HCT116 (cell line): ENCODE results near the gene ABCA1.

Experiments used
- CEBPB ChIP-seq: IDR thresholded peaks from 2 replicates; pipeline ENCODE4 v1.6.1; 2012; ENCODE audit warnings: low read depth
- ELF1 ChIP-seq: IDR thresholded peaks from 2 replicates; pipeline ENCODE4 v1.6.1; 2012; ENCODE audit warnings: low read depth, borderline replicate concordance
- EZH2 ChIP-seq: fragments of 200-600 bp; sonication (generic); IDR thresholded peaks from 2 replicates; pipeline ENCODE4 v1.6.1; 2017; ENCODE audit warnings: antibody characterized with exemption, mixed run types
- JUND ChIP-seq: IDR thresholded peaks from 2 replicates; pipeline ENCODE4 v1.6.1; 2012
- POLR2A ChIP-seq: IDR thresholded peaks from 2 replicates; pipeline ENCODE4 v1.7.0; 2011; ENCODE audit warnings: borderline replicate concordance; ENCODE audit not compliant: insufficient read depth, insufficient read length; ENCODE audit errors: extremely low read depth
- POLR2AphosphoS5 ChIP-seq: IDR thresholded peaks from 2 replicates; pipeline ENCODE4 v1.6.1; 2011; ENCODE audit warnings: mild to moderate bottlenecking, low read depth, low read length, moderate library complexity
- TF ChIP-seq, protein P1 (sequence below), 3 experiments: fragments of 200-600 bp in 1 of 3; sonication (generic) in 1 of 3; IDR thresholded peaks in 2 of 3; conservative IDR thresholded peaks in 1 of 3; 2 replicates each; pipeline ENCODE4 v1.5.1; 2012 to 2017; ENCODE audit warnings: low read depth in 2 of 3, low read length in 2 of 3, antibody characterized with exemption in 1 of 3, borderline replicate concordance in 1 of 3, control low read depth in 1 of 3, mild to moderate bottlenecking in 1 of 3, mixed read lengths in 1 of 3, mixed run types in 1 of 3, moderate library complexity in 1 of 3; ENCODE audit not compliant: insufficient read depth in 1 of 3

DNA sequence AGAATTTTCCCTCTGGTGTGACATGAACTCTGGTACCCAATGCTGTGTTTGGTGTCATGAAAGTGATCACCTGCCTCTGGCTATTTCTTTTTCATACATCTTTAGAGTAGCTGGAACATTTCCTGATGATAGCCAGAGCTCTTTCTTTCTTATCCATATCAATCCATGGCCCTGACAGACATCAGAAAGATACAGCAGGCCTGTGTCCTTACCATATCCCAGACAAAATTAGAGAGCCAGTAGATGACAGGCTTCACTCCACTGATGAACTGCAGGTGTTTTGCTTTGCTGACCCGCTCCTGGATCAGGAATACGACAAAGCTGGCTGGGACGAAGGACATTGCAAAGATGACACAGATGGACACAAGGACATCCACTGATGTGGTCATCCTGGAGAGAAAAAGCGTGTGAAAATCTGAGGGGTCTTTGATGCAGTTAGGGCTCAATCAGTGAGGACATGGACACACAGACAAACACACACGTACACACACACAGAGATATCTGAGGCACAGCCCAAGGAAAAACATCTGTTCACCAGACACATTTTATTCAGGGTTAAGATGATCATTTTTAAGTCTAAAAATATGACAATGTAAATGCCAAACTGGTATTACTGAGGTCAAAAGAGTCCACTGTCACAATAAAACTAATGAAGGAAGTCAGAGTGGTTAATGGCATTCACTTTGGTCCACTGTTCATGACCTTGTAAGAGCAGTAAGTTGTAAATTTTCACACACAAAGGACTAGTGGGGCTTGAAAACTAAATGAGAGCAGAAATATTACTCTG is 129.6 kb downstream of the ABCA1 start:
- TF ChIP-seq CEBPB (no peak), JUND (no peak), EZH2 (no peak), POLR2AphosphoS5 (no peak), POLR2A (no peak), ELF1 (no peak)
- TF ChIP-seq, protein P1, sequence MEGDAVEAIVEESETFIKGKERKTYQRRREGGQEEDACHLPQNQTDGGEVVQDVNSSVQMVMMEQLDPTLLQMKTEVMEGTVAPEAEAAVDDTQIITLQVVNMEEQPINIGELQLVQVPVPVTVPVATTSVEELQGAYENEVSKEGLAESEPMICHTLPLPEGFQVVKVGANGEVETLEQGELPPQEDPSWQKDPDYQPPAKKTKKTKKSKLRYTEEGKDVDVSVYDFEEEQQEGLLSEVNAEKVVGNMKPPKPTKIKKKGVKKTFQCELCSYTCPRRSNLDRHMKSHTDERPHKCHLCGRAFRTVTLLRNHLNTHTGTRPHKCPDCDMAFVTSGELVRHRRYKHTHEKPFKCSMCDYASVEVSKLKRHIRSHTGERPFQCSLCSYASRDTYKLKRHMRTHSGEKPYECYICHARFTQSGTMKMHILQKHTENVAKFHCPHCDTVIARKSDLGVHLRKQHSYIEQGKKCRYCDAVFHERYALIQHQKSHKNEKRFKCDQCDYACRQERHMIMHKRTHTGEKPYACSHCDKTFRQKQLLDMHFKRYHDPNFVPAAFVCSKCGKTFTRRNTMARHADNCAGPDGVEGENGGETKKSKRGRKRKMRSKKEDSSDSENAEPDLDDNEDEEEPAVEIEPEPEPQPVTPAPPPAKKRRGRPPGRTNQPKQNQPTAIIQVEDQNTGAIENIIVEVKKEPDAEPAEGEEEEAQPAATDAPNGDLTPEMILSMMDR (IDR thresholded peaks at IDR 0.05 in 2 of 3, conservative IDR thresholded peaks at IDR 0.05 in 1 of 3; ENCODE audit: borderline replicate concordance in 1 of 3, insufficient read depth in 1 of 3, low read depth in 2 of 3, low read length in 2 of 3) = no peak
